Ammon's horn (tissue), 1 donor: ENCODE results near the gene HIPK3.
A peak's percentile ranks its signal among the peaks of the same experiment; 100 is the strongest.
"Not testable (repeated sequence)": the region's sequence is repeated elsewhere in the genome, so short reads cannot be mapped to it uniquely, and the experiment has no call there.

Source experiments
- DNase-seq: peaks from one replicate; pipeline ENCODE4 v3.0.0-alpha.2; 2016; ENCODE audit warnings: low spot score

Gene HIPK3

DNA sequence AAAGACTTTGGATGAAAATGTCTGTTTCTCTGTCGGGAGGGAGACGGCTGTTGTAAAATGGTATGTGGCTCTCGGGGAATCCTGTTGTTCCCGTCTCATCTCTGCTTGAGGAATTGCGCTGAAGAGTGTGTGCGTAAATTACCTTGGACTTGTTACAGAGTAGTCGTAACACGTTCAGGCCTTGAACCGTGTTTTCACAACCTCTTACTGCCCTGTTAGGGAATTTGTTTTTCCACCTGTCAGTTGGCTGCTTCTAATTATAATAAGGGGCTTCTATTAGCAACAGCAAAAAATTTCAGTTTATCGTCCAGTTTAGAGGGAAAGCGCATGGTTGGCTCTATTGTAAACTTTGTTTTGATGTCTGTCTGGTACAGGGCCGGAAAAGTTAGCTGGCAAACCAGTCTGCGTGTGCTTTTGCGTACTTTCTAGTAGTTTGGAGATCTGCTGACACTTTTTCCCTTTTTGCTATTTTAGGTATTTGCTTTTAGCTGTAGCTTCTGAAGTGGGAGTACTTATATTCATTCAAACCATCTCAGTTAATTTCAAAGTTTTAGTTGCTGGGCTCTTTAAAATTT, 1.5 kb downstream of the HIPK3 start:
- no peak for DNase-seq

DNA sequence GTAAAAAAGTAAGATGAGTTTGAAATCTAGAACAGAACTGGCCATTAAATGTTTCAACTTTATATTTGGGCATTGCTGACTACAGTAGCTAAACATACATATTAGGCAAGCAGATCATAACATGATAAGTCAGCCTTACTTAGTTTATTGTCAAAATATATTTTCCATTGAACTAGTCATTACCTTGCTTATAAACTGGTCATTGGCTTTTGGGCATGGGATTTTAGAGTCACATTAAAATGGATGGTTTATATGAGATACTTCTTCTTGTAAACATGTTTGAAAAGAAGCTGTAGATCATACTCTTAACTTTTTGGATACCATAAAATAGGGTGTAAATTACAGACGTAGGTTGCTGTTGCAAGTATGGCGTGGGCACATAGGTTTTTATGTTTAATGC, 2.7 kb downstream of the HIPK3 start:
- DNase-seq = no peak

DNA sequence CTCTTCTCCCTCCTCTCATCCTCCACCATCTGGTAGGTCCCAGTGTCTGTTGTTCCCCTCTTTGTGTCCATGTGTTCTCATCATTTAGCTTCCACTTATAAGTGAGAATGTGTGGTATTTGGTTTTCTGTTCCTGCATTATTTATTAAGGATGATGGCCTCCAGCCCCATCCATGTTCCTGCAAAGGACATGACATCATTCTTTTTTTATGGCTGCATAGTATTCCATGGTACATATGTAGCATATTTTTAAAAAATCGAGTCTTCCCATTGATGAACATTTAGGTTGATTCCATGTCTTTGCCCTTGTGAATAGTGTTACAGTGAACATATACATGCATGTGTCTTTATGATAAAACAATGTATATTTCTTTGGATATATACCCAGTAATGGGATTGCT, 4.2 kb downstream of the HIPK3 start:
- DNase-seq = not testable (repeated sequence)

DNA sequence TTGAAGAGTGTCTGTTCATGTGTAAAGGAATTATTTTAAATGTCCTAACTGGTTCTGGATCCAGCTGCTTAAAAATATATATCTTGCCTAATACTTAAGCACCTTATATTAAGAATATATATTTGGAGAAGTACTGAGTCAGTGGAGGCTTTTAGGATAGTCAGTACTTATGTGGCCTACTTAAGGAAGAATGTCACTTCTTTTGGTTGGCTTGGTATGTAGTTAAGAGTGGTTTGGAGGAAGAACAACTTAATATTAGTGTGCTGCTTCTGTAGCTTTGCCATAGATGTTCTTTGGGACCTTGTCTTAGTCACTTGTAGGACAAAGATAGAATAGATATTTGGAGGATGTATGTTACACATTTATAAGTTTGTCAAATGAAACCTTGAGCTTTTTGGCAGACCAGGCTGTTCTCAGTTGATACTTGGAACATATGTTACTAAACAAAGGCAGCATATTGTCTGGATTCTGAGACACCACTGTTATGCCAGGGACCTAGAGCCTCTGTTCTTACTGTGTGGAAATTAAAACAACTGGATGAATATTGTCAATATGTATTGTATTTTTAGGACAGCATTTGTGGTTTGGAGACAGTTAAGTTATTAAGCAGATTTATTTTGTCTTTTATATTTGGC, 4.9 kb downstream of the HIPK3 start:
- peak; percentile 9 for DNase-seq

DNA sequence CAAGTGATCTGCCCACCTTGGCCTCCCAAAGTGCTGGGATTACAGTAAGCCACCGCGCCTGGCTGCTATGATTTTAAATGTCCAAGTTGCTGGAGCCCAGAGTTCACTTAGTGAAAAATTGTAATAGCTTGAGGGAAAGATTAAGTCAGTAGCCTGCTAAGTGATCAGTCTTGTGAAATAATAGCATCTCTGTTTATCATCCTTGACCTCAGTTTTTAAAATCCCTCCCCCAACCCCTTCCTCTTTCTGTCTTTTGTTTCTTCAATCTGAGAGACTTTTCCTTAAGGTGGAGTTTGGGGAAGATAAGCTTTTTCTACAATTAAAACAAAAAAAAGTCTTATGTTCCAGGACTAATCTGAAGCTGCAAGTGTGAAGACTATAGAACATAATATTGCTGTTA, 6.4 kb downstream of the HIPK3 start:
- no peak for DNase-seq

DNA sequence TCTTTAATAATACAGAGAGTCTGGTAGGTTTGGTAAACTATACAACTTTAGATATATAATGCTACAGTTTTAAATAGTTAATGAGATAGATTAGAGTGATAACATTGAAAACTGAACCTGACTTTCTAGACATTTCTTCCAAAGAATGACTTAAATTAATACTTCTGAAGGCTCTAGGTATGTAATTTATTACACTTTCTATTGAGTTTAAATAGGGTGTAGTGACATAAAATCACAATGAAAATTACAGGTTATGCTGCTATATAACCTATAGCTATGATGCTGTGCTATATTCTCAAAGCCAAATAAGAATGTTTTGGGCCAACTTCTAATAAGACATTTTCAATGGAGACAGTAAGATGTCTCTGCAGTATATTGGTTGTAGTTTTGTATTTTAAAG, 7.7 kb downstream of the HIPK3 start:
- no peak for DNase-seq

DNA sequence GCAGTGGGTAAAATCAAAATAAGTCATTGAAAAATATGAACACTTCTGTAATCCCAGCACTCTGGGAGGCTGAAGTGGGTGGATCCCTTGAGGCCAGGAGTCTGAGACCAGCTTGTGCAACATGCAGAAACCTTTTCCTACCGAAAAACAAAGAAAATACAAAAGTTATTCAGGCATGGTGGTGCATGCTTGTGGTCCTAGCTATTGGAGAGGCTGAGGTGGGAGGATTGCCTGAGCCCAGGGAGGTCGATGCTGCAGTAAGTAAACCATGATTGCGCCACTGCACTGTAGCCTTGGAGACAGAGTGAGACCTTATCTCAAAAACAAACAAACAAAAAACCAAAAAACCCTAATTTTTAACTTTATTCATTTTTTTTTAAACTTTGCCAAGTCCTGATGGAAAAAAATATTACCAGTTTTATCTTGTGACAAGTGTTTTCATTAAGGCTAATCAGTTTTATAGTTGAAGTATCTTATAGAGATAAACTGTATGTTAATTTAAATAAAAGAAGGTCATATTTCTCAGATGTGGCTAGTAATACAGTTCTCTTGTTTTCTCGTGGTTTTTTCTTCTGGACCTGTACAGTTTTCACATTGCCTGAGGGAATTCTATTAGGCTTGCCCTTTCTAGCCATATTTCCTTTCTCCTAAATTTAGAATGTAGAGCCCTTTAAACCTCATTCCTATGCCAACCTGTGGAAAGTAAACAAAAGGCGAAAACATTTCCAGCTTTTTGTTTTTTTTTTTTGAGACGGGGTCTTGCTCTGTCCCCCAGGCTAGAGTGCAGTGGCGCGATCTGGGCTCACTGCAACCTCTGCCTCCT, 9.4 kb downstream of the HIPK3 start:
- DNase-seq = no peak

DNA sequence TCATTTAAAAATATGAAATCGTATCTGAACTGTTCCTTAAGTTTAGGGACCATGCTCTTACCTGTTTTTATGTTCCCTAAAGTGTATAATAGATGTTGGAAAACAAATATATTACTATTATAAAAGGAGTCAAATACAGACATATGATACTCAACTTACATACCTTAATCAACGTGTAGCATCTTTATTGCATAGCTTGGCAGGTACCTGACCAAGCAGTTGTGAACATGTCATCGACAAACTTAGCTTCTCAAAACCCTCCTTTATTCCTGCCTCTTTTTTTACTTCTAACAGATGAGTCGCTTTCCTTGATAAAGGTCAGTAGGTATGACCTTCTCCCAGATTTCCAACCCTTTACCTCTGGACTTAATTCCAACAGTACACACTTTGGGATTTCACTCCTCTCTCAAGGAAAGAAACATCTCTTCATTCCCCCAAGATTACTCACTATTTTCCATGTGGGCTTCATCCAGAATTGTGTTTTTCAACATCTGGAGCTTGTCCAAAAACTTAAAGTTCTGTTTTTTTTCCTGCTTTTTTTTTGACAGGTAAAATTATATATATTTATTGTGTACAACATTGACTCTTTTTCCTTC, 11.9 kb downstream of the HIPK3 start:
- DNase-seq = no peak

DNA sequence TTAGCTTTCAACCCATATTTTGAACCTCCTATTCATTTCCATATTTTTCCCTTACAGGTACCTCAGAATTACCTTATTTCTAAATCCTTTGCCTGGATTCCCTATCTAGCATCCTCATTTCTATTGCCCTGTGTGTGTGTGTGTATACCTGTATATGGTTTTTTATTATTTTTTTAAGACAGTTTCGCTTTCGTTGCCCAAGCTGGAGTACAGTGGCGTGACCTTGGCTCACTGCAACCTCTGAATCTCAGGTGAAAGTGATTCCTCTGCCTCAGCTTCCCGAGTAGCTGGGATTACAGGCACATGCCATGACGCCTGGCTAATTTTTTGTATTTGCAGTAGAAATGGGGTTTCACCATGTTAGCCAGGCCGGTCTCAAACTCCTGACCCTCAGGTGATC, 12.6 kb downstream of the HIPK3 start:
- DNase-seq = no peak

DNA sequence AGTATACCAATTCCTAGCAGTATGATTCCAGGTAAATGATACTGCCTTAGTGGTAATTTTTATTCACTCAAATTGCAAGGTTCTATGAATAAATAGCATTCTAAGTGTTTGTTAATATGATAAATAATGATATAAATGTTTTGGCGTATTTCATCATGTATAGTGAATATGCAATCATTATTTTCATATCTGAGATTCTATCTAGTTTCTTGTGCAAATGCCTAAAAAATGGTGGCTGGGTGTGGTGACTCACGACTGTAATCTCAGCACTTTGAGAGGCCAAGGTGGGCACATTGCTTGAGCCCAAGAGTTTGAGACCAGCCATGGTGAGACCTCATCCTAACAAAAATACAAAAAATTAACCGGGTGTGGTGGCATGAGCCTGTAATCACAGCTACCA, 13.9 kb downstream of the HIPK3 start:
- DNase-seq = no peak

DNA sequence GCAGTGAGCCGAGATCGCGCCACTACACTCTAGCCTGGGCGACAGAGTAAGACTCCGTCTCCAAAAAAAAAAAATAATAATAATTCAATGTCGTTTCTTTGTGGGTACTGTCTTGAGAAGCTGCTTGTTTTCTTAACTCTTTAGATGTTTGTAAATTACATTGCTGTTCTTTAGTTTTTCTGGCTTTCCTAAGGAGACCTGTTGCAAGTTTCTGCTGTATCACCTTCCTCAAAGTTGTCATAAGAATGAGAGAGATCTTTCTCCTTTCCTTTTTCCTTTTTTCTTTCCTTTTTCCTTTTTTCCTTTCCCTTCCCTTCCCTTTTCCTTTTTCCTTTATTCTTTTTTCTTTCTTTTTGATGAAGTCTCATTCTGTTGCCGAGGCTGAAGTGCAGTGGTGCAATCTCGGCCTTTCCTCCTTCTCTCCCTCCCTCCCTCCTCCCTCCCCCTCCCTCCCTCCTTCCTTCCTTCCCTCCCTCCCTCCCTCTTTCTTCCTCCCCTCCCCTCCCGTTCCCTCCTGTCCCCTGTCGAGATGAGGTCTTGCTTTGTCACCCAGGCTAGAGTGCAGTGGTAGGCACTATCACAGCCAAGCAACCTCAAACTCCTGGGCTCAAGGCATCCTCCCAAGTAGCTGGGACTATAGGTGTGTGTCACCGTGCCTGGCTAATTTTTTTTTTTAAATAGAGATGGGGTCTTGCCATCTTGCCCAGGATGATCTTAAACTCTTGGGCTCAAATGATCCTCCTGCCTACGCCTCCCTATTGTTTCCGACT, 15.3 kb downstream of the HIPK3 start:
- DNase-seq = no peak

DNA sequence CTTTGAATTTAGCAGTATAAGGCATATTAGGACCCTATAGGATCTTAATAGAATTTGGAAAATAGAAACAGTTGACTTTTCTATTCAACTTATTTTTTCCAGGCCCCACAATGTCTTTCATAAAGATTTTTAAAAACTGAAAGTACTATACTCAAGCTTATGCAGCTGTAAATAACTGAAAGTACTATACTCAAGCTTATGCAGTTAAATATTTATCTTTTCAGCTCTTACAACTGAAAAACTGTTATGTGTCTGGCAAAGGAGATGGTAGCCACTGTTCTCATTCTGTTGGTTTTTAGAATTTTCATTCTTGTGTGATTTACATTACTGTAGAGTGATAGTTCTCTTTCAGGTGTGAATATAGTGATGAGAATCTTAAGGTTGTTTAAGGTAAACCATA, 16.5 kb downstream of the HIPK3 start:
- DNase-seq = no peak

DNA sequence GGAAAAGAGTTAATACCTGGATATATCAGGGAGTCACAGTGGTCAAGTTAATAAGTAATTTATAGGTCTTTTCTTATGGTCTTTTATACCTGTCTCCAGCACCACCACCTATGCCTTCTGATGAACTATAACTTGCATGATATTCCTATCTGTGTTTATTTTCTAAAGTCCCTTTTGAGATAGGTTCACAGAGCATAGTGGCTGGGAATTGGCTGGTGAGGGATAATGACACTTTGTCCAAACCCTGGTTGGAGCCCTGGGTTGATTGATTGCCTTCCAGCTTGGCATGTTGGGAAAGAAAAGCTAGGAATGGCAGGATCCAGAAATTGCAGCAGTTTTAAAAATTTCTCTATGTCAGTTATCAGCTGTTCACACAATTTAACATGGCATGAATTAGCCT, 23.2 kb downstream of the HIPK3 start:
- no peak for DNase-seq

DNA sequence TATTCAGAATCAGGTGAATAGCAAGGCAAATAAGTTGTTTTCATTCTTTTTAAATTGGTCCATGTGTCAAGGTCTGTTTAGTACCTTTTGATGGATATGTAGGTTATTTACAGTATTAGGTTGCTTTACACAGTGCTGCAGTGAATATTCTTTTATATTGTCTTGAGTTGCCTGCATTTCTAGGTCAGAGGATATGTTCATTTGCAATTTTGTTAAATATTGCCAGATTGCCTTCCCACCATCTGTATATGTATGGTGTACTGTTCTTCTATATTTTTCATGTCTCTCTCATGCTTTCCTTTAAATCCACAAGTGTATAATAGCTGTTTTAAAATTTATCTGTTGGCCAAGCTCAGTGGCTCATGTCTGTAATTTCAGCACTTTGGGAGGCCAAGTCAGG, 24.6 kb downstream of the HIPK3 start:
- no peak for DNase-seq

DNA sequence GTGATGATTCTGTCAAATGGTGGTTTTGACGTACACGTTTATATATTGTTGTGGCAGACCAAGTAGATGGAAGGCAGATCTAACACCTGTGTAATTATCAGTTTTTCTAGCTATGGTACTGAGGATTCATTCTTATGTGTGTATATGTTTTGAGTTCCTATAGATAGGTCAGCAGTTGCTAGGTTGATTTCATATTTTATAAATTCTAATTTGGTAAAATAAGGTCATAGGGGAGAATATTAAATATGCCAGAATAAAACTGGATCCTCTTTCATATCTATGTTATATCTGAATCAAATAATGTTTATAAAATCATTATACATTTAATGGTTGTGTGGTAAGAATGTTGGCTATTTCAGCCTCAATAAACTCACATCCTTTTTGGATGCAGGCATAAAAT, 27.6 kb downstream of the HIPK3 start:
- no peak for DNase-seq

DNA sequence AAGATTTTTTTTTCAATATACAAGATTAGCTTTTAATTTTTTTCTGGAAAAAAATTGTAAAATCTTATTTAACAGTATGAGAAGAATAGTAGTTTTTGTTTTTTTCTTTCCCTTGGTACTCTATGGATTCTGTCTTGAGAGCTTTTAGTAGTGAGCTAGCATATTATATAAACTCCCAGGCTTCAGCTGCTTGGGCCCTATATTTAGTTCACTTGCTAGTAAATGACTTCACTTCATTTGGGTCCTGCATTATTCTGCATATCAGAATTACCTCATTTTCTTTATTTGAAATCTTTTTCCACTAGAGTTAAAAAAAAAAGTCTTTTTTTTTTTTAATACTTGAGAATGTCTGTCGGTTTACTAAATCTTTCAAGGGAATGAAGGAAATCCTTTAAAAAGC, 33.1 kb downstream of the HIPK3 start:
- DNase-seq = no peak

DNA sequence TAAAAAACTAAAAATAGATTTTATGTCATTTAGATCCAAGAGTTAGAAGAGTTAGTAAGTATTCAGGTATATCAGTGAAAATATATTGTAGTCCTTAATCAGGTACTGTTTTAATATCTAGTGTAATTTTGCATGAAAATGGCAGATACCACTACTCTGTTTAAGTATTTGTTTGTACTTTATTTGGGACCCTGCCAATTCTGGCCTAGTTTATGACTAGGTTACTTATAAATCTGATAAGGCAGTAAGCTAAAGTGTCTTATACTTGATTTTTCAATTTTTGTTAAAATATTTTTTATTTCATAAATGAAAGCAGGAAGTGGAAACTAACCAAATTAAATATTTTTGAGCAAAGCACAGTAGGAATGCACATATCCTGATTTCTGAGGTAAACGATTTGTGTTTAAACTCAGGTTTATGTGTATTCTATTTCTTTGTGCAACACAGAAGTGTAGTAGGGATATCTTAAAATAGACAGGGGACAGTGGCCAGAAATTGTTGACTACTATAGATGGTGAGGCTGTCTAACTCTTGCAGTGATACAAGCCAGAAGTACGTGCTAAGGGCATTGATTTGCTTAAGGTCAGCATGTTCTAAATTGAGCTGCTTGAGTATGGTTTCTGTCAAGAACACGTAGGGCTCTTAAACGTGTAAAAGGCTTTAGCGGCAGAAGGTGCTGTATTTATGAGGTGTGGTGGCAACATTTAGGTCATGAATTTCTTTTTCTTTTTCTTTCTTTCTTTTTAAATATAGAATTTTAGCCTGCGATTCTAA, 34.0 kb downstream of the HIPK3 start:
- no peak for DNase-seq

DNA sequence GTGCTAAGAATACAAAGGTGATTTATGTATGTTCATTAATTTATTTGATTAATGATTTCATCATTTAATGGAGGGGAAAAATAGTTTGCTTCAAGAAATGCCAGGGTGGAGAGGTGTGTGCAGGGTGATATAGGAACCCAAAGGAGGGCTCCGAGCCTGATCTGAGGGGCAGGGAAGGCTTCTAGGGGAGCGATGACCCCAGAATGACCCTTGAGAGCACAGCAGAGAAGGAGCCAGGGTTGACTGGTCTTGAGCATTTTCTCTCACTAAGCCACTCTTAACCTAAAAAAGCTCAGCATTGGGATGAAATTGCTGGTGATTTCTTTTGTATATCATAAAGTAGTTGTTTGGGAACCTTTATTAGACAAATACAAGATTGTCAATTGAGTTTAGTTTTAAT, 35.1 kb downstream of the HIPK3 start:
- no peak for DNase-seq

DNA sequence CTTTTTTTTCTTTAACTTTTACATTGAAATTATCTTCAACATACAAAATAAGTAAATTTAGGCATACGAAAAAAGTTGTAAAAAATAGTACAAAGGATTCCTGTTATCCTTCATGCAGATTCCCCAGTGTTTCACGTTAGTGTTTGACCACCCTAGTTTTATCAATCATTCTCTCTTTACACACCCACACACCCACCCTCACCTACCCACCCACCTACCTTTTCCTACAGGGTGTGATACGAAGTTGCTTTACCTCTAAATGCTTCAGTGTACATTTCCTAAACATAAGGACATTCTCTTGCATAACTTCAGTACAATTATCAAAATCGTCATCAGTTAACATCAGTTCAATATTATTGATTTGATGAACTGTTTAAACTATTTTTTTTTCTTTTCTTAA, 37.0 kb downstream of the HIPK3 start:
- no peak for DNase-seq

DNA sequence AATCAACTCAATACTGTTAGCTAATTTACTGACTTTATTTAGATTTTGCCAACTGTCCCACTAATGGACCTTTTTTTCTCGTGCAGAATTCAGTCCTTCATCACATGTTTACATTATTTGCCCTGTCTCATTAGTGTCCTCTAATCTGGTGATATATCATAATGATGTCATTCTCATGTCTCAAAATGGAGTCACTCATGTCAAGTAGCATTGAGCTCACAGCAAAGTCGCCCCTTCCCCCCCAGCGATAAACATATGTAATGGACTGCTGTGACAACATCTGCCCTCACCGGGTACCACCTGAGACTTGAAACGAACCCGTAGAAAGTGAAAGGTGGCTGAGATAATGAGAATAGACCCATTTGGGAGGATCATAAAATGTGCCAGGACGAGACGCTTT, 37.6 kb downstream of the HIPK3 start:
- no peak for DNase-seq

DNA sequence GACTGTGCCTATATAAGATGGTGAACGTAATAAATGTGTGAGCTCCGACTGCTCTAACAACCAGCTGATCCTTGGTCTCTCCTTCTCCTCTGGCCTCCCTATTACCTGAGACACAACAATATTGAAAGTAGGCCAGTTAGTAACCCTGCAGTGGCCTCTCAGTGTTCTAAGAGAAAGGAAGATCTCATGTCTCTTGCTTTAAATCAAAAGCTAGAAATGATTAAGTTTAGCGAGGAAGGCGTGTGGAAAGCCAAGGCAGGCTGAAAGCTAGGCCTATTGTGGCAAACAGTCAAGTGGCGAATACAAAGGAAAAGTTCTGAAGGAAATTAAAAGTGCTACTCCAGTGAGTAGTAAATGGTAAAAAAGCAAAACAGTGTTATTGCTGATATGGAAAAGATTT, 39.5 kb downstream of the HIPK3 start:
- DNase-seq = no peak

DNA sequence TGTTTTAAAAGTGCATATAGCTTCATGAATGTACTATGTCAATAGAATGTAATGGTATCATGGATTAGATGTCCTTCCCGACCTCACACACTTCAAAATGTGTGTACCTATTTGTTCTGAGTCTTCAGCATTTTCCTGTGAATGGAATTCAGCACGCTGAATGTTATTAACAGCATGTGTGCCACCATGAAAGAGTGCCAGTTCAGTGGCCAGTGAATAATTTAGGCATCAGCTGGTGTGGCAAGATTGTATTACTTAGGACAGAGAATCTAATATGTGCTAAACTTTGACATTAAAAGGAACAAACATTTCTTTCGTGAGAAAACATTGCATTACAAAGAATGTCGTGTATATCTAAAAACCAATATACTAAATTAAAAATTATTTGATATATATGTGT, 46.4 kb downstream of the HIPK3 start:
- no peak for DNase-seq
